CD4-positive, alpha-beta T cell treated with Interleukin-2 at 100 ng/mL for 4 hours (primary cell): ENCODE measurements around the gene ZNF470.

Source experiments
- DNase-seq: peaks from one replicate; pipeline ENCODE4 v3.0.0-alpha.2; 2020; ENCODE audit warnings: low spot score

The ZNF470 gene

GRCh38 chr19:56567274-56568120 lies at the start of gene ZNF470:
ZNF470 (plus strand) TSS chr19:56567468; CDS start chr19:56570312, 2,844 bp downstream.
- DNase-seq, result peak; percentile 87

- no peak for DNase-seq
Observed at GRCh38 chr19:56525214-56525860, 41.9 kb upstream of the ZNF470 start.

GRCh38 chr19:56537442-56537841 lies 29.8 kb upstream of the ZNF470 start:
- no peak for DNase-seq

GRCh38 chr19:56538254-56538760 lies 29.0 kb upstream of the ZNF470 start:
- DNase-seq, result peak; percentile 87

- DNase-seq, result no peak
Observed at GRCh38 chr19:56538761-56539263, 28.5 kb upstream of the ZNF470 start, which contains the start of gene ZFP28. ZFP28 (plus strand) TSS chr19:56538948; CDS start chr19:56539019, 71 bp downstream.

- no peak for DNase-seq
Observed at GRCh38 chr19:56543776-56544175, 23.5 kb upstream of the ZNF470 start.

GRCh38 chr19:56547535-56547934 lies 19.7 kb upstream of the ZNF470 start:
- DNase-seq, result no peak

GRCh38 chr19:56554272-56554869 lies 12.9 kb upstream of the ZNF470 start:
- DNase-seq, result no peak

- no peak for DNase-seq
Observed at GRCh38 chr19:56562766-56563165, 4.5 kb upstream of the ZNF470 start.

GRCh38 chr19:56566904-56567273 lies 379 bp upstream of the ZNF470 start:
- DNase-seq, result peak; percentile 32

- no peak for DNase-seq
Observed at GRCh38 chr19:56572589-56572988, 5.3 kb downstream of the ZNF470 start.

- DNase-seq, result no peak
Observed at GRCh38 chr19:56573914-56574313, 6.6 kb downstream of the ZNF470 start.

GRCh38 chr19:56577719-56578602 lies 10.7 kb downstream of the ZNF470 start:
- no peak for DNase-seq

GRCh38 chr19:56594446-56594782 lies 27.1 kb downstream of the ZNF470 start:
- no peak for DNase-seq

- peak; percentile 86 for DNase-seq
Observed at GRCh38 chr19:56594783-56595547, 27.7 kb downstream of the ZNF470 start, which contains the start of gene ZNF71. ZNF71 (plus strand) TSS chr19:56595302; CDS start chr19:56601559, 6,257 bp downstream.

- DNase-seq, result no peak
Observed at GRCh38 chr19:56595548-56595899, 28.3 kb downstream of the ZNF470 start.

- DNase-seq, result no peak
Observed at GRCh38 chr19:56596676-56597075, 29.4 kb downstream of the ZNF470 start.

GRCh38 chr19:56597696-56598095 lies 30.4 kb downstream of the ZNF470 start:
- DNase-seq, result no peak

- DNase-seq, result no peak
Observed at GRCh38 chr19:56601375-56601774, 34.1 kb downstream of the ZNF470 start.

GRCh38 chr19:56603829-56604228 lies 36.6 kb downstream of the ZNF470 start:
- DNase-seq, result no peak
